ENCODE data around the gene ISL1.

Gene ISL1

DNA sequence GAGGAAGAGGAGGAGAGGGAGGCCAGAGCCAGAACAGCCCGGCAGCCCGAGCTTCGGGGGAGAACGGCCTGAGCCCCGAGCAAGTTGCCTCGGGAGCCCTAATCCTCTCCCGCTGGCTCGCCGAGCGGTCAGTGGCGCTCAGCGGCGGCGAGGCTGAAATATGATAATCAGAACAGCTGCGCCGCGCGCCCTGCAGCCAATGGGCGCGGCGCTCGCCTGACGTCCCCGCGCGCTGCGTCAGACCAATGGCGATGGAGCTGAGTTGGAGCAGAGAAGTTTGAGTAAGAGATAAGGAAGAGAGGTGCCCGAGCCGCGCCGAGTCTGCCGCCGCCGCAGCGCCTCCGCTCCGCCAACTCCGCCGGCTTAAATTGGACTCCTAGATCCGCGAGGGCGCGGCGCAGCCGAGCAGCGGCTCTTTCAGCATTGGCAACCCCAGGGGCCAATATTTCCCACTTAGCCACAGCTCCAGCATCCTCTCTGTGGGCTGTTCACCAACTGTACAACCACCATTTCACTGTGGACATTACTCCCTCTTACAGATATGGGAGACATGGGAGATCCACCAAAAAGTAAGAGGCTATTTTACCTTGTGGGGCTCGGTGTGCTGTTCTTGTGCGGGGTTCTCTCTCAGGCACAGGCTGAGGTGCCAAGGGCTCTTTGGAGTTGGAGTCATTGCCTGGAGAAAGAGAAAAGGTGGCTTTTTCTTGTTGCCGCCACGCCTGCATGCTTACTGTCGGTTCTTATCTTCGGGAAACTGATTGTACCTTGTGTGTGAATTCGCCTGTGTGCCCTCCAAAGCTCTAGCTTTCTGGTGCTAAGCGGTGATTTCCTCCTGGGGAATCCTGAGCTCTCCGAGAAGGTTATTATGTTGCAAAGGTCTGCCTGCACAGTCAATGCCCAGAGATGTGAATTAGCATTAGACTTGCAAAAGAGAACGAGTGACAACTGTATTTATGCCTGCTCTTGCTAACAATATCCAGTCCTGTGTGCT is at the start of gene ISL1:
Gene ISL1, plus strand, starts transcription at position 318 of the 991 bp plus-strand sequence. Its CDS starts 224 bp downstream, at position 542.
- DNase-seq: no peak

DNA sequence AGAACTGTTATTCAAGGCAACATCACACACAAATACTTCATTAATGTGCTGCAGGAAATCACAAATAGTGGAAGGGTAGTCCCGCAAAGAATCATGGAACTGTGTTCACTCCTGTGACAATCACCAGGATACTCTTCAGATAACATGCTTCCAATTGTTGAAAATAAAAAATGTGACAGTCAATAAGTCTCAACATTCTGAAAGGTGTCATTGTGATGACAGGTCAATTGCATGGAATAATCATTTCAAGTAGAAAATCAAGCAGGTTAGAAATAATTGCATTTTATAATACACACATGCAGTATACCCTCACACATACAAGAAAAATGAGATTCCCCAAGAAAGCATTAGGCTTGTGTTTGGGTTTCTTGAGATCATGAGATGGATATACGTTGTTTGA is 46.4 kb upstream of the ISL1 start:
- no peak for DNase-seq

DNA sequence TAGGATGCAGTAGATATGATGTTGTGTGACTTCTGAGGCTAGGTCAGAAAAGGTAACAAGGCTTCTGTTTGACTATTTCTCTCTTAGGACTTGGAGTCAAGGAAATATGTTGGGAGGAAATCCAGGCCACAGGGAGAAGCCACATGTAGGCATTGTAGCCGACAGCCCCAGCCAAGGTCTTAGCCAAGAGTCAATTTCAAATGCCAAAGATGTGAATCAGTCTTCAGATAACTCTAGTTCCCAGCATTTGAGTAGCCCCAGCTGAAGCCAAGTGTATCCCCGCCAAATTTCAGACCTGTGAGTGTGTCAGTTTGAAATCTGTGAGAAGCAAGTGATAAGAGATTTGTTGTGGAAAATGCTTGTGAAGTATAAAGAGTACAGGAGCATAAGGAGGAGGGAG is 38.1 kb upstream of the ISL1 start:
- DNase-seq: no peak

DNA sequence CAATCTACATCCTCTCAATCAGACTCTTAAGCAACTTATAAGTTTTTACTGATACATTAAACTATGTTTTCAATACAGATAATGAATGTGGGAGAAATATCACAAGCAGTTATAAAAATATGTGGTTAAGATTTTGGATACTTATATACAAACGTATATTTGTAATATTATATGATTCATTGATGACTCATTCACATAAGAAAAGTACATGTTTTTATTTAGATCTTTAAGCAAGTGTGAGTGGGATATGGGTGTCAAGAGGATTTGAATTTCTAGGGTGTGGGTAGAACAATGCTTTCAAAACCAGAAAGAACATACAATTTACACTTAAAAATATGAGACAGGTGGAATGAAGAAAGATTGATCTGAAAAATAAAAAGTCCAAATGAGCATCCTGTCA is 36.1 kb upstream of the ISL1 start:
- DNase-seq: no peak

DNA sequence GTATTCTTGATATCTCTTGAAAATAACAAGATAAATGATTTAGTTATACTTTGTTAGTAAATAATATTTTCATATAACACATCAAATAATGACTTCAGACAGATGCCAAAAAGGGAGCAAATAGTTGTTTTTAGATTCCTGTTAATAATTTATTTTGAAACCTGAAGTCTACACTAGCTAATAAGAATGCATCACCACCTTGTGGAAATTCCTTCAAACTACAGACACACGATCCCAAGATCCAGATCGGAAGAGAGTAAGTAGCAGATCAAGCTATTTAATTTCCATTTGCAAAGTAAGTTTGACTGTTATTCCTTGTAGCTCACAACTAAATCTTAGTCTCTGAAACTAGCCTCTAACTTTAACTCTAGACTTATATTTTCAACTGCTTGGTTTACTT is 35.5 kb upstream of the ISL1 start:
- no peak for DNase-seq

DNA sequence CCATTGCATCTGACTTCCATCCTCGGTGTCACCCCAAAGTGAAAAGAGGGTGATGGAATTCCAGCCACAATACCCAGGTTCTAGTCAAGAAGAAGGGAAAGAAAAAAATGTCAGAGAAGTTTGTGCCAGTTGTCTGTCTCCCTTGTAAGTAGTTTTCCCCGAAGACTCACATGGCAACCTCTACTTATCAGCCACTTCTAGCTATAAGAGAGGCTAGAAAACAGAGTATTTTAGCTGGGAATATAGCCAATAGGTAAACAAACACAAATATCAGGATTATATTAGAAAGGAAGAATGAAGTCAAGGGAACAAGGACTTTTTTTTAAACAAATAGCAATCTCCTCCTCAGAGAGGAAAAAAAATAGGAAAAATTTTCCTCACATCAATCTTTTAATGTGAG is 12.2 kb upstream of the ISL1 start:
- DNase-seq: no peak

DNA sequence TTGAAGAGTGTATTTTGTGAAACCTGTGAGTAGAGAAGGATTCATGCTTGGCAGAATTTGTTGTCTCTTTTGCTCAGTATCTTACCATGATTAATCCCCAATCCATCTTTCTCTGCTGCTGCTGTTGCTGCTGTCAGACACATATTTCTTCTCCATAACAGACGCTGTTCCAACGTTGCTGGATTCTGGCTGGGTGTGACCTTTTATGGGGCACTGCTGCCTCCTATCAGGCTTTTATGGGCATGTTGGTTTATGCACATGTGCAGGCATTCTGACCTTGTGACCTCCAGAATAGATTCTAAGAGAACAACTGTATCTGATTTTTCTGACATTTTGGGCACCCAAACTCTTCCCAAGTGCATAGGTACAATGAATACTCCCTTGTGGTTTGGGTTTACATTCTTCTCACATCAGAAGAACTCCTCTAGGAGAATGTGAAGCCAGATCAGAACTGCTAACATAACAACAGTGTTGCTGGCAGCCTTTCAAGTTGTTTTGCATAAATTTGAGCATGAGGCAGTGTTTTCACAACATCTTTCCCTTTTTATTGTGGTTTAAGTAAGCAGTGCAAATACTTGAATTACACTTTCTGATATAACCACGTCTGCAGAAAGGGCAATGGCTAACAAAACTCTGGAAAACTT is 9.2 kb upstream of the ISL1 start:
- DNase-seq: no peak

DNA sequence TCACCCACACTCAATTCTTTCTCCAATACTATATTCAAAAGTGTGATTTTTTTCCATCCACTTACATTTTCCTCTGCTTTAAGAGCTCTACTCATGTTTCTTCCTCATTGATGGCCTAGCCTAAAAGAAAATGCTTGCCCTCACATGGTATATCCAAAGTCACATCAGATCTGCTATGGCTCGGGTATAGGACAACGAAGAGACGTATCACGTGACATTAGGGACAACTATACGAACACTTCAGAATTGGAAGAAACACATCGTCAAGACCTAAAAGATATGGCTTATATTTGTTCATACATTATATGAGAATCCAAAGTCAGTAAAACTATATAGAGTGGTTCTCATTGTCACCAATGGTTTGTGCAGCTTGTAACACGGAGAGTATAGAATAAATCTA is 8.2 kb upstream of the ISL1 start:
- DNase-seq: no peak

DNA sequence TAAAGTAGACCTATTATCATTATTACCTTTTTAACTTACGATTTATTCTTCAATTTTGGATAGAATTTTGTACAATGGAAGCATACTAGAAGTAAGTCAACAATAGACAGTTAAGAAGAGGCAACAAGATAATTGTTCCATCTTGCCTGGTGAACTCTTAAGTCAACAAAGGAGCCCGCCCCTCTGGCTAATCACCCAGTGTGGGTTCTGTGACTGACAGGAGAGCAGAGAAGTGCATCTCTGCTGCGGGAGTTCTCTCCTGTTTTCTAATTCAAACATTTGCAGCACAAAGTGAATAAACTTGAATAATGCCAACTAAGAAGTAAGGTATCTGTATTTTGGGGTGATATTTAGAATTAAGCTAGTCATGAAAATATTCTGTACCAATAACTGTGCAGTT is 6.7 kb upstream of the ISL1 start:
- DNase-seq: no peak

DNA sequence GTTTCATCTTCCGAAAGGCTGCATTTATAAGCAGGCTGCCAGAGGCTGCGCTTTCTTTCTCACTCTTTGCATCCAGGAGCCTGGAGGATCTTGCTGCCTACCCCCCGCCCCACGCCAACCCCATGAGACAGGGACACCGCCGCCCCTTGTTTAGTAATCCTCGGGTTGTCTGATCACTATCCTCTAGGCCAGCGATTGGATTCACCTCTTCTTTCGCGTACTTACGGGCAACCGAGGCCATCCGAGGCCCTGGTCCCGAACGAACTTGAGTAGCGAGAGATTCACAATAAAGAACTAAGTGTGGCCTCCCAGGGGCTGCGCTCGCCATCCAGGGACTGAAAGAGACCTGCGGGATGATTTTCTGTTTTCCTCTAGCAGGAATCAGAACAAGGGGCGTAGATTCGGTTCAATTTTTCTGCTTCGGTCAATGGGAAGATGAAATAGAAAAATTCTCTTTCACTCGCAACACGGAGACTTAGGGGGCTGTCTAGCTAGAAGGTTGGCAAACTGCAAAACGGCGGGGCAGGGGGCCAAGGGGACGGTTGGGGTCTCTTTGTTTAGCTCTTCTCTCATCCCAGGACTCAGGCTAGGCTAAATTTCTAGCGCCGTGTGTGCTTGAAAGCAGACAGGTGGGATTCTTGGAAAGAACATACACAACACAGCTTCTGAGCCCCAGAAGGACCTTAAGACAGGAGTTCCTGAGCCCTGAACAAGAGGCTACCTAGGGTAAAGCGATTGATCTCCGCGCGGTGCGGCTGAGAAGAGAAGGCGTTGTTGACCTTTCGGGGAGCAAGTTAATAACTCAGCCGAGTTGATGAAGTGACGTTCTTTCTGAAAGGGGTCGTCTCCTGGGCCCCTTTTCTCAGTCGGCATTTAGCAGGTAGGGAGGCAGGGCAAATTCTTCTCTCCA is 5.8 kb upstream of the ISL1 start:
- no peak for DNase-seq

DNA sequence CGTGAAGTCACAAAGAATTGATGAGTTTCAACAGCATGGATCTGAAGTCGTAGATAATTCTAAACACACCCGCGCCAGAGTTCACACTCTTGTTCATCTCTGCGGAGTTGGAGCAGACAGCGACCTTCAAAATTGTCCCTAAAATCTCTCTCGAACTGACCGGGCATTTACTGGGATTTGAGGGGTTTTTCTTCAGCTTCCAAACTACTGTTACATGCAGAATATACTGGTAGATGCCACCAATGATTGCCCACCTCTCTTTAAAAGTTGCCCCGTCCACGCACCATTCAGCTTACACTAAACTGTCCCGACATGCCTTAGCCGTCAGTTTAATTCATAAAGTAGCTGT is 5.2 kb upstream of the ISL1 start:
- DNase-seq: no peak

DNA sequence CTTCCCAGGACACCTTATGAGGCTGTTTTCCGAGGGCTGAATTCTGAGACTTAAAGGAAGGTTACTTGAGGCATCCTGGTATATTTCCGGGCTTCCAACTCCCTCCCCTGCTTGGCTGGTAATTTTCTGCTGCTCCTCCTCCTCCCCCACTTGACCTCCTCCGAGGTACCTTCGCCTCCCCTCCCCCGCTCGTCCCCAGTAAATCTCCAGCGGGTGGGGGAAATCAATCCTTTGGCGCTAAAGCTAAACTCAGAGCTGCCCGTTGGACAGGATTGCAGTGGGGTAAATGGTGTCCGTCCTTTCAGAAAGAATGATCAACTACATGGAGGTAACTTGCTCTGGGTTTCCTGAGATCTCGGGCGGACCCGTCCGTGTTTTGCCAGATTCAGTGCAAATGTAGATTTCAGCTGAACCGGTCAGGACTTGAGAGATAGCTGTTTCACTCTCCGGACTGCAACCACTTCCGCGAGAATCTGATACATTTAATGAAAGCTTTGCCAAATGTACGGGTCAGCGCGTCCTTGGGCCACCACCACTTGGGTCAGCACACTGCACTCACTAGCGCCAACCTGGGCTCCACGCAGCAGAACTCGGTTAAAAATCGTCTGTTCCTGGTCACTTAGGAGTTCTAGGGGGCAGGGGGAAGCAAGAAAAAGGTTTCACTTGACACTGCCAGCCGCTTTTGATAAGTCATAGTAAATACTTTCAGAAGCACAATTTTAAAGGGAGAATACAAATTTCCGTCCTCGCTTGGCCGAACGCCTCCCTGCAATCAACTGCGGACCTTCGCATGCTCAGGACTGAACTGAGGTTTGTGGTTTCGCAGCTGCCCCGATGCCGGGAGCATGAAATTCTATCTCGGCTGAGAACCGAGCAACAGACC is 4.6 kb upstream of the ISL1 start:
- no peak for DNase-seq

DNA sequence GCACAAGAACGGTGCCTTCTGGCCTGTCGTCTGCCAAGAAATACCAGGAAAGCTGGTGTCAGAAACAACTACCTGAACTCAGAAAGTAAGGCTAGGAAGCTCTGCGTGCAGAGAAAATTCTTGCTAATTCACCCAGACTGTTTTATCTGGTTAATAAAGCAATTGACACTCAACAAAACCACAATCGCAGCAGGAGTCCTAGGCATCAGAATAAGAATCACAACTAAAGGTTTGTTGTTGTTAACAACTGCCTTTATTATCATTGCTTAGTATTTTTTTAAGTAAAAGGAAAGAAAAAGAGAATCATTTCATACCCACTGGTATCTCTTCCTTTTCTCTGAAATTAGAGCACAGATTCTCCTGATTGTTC is 3.9 kb upstream of the ISL1 start:
- no peak for DNase-seq

DNA sequence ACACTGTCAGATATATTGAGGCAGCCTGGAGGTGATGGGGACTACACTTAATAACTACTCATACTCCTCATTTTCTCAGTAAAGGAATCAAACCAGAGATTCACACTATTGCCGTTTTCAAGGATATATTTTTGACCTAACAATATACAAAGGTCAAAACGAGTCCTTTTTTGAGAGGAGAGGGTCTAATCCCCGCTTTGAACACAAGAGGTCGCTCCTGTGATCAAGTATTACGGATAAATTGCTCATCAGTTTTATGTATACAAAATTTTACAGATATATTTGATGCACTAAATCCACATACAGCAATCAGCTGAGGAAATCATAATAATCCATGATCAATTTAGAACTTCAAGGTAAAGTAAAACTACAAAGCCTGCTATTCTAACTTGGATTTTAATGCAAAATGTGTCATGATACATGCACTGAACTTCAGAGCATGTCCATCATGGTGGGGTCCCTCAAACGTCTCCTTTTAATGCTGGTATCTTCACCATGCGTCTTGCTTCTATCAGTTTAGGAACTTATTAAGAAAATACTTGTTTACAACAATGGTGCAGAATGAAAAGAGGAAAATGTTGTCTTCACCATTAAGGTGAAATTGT is 2.5 kb upstream of the ISL1 start:
- no peak for DNase-seq

DNA sequence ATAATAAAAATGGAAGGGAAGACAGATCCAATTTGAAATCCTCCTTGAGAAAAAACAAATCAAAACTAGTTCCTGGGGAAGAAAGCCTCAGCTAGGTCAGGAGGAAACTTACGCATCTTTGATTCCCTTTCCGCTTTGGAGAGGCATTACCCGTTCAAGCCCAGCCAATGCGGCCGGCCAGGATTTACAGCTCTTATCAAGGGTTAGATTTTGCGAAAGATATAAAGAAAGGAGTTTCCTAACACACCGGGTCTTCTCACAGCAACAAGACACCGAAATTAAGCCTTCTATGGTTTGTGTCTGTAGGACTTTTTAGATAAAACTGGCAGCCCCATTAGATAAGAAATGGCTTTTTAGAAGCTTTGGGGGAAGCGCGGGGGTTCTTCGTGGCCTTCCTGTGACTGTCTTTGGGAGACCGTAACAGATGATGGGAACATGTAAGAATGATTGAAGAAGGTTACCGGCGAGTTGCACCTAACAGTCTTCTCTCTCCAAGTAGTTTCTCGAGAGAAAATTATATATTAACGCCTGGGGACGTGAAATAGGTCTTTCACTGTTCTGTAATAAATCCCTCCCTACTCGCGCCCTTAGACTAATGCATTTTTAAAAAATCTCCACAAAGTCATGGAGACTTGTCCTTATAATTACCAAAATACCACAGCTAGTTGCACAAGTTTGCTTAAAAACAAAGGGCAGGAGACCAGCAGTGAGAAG is 1.3 kb upstream of the ISL1 start:
- no peak for DNase-seq

DNA sequence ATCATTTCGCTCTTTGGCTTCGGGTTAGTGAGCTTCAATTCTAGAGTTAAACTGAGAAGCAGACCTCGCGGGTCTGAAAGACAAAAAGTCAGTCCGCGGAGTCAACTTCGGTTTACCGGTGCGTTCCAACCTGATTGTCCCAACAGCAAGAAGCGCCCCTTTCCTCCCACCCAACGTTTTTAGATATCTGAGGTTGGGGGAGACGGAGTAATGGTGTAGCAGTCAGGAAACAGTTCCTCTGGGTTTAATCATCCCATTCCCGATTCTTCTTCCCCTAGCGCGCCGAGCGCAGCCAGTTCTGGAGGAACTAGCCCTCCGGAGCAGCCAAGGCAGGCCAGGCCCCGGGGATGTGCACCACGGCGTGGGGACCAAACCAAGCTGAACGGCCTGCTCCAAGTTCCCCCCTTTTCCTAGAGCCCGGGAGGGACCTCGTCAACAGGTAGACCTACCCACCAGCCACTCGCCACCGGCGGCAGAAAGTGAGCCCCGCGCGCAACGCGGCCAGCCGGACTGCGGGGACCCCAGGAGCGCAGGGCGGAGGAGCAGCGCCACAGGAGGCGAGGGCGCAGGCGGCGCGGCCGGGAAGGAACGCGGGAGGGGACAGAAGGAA is 622 bp upstream of the ISL1 start:
- no peak for DNase-seq

DNA sequence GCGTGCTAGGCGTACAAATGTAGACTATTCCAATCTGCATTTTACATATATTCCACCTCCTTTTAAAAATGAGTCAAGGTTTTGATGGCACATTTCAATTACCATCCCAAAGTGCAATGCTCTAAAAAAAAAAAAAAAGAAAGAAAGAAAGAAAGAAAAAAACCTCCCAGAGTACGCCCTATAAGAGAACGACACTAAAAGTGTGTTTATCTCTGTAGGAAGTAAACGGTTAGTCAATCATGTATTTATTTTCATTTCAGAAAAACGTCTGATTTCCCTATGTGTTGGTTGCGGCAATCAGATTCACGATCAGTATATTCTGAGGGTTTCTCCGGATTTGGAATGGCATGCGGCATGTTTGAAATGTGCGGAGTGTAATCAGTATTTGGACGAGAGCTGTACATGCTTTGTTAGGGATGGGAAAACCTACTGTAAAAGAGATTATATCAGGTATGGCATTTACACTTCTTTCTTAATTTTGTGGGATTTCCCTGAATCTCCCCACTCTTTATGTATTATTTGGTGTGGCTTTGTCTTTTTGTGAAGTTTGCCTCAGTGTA is 1.1 kb downstream of the ISL1 start:
- no peak for DNase-seq

DNA sequence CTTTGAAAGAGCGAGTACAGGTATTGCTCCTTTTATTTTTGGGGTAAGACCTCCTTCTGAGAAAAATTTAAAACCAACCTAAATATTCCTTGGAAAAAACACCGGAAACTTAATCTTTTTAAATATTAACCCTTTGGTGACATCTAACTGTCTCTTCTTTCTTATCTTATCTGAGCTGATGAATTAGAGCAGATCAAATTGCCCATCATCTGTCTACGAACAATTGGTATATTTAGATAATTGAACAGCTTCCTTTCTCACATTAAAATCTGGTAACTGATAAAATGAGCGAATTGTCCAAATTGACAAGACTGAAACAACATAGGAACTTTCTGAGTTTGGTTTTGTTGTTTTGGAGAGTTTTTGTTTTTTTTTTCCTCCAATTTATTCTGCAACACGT is 2.0 kb downstream of the ISL1 start:
- DNase-seq: no peak

DNA sequence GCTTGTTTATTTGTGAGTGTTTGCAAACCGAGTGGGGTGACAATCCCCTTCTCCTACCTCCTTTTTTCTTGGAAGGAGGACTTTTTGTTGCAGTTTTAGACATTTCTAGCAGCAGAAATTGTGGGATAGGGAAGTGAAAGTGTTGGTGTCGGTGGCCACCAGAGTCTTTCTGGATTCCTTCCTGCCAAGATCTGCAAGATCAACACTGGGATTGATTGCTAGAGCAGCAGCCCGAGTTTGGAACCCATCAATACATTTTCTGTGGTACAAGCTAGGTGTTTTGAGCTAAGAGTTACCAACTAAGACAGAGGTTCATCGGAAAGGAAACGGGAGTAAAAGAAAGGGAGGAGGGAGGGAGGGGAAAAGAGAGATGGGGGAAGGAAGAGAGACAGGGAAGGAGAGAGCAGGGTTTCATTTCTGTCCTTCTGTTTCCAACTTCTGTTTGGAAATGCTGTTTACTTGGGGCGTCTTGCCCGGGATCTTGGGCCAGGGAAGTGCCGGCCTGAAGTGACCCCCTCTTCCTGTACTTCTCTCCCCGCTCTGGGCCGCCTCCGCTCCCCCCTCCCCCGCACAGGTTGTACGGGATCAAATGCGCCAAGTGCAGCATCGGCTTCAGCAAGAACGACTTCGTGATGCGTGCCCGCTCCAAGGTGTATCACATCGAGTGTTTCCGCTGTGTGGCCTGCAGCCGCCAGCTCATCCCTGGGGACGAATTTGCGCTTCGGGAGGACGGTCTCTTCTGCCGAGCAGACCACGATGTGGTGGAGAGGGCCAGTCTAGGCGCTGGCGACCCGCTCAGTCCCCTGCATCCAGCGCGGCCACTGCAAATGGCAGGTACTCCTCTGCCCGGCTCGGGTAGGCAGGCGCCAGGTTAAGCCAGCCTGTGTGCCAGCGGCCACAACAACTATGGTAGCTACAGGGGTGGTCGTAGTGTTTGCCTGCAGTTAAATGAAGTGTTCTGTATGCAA is 4.0 kb downstream of the ISL1 start:
- DNase-seq: no peak

All from activated T-cell treated with anti-CD3 and anti-CD28 coated beads for 4 hours (primary cell).